Stomach (tissue), 9 donors: ENCODE measurements around the gene RIMBP2. TPM values are rescaled to one million over a fixed set of nuclear protein-coding genes. Genes with fewer than 3 reads are reported as not detected.

Experiments
- DNase-seq, 2 donors: peaks; one replicate each; pipeline versions ENCODE4 v3.0.0 to v3.0.0-alpha.2; 2013 to 2019
- H3K27ac ChIP-seq, 5 donors: fragments of 200-600 bp in 4 of 5; sonication (generic) in 4 of 5; one replicate each; pipeline ENCODE4 v1.5.1; 2013 to 2019; ENCODE audit warnings: mild to moderate bottlenecking in 1 of 5, moderate library complexity in 1 of 5
- H3K27me3 ChIP-seq, 3 donors: fragments of 200-600 bp; sonication (generic); one replicate each; pipeline ENCODE4 v1.5.1; 2017 to 2019; ENCODE audit warnings: mixed run types in 1 of 3
- H3K36me3 ChIP-seq, 4 donors: fragments of 200-600 bp; sonication (generic); 1 replicate in 3 of 4; 2 replicates in 1 of 4; pipeline ENCODE4 v1.5.1; 2016 to 2019
- H3K4me1 ChIP-seq, 4 donors: fragments of 200-600 bp; sonication (generic); one replicate each; pipeline ENCODE4 v1.5.1; 2016 to 2019
- H3K4me3 ChIP-seq, 4 donors: fragments of 200-600 bp; sonication (generic) in 3 of 4; one replicate each; pipeline ENCODE4 v1.5.1; 2016 to 2019; ENCODE audit warnings: mild to moderate bottlenecking in 1 of 4
- H3K9me3 ChIP-seq, 4 donors: fragments of 200-600 bp; sonication (generic); one replicate each; pipeline ENCODE4 v1.5.1; 2016 to 2019
- EP300 ChIP-seq: sonication (generic); formaldehyde crosslinking; IDR thresholded peaks from one replicate; pipeline ENCODE4 v1.6.1; 2017; ENCODE audit warnings: antibody characterized with exemption
- POLR2A ChIP-seq, 4 donors: fragments of 450-650 bp; IDR thresholded peaks; one replicate each; pipeline ENCODE4 v1.6.1; 2016; ENCODE audit warnings: antibody characterized with exemption in 4 of 4, control low read depth in 2 of 4, mild to moderate bottlenecking in 1 of 4, moderate library complexity in 1 of 4
- POLR2AphosphoS5 ChIP-seq, 3 donors: sonication (generic); formaldehyde crosslinking; IDR thresholded peaks; one replicate each; pipeline ENCODE4 v1.6.1; 2016; ENCODE audit warnings: antibody characterized with exemption in 3 of 3
- WGBS, 5 donors: extraction: QIAGEN DNeasy Blood & Tissue Kit in 3 of 5; methylation state at CpG; one replicate each; pipeline versions ENCODE4 v1.1.5 to v1.1.7; 2013 to 2018; 5-methylcytosine and 5-hydroxymethylcytosine counted together
- intact Hi-C: fragments of 100-400 bp; cut with DNase I; formaldehyde crosslinking; loops from one replicate; pipeline ENCODE4 v1.15.1; 2023; ENCODE audit warnings: low total_unique reads
- polyA plus RNA-seq, 3 donors: library from polyadenylated mRNA; stranded (reverse); fragments of 200-250 nt; gene quantifications; one replicate each; pipeline ENCODE4 v1.2.3, GENCODE V29; 2013
- total RNA-seq, 5 donors: library from RNA; depleted of rRNA; stranded (reverse); fragments of >200 nt; gene quantifications; one replicate each; pipeline versions ENCODE4 v1.1.0 to v1.2.3, GENCODE V29; 2014 to 2016
- TF ChIP-seq, protein P1 (sequence below), 7 experiments: fragments of 450-650 bp in 4 of 7; fragments of 200-600 bp in 3 of 7; sonication (generic) in 3 of 7; IDR thresholded peaks; one replicate each; pipeline ENCODE4 v1.5.1; 2016 to 2019; ENCODE audit warnings: antibody characterized with exemption in 7 of 7, control low read depth in 2 of 7, mild to moderate bottlenecking in 1 of 7
- donor health status: healthy with polysubstance abuse.
- donor health status: Bipolar disorder and iron deficiency.
- donor health status: healthy.

Gene RIMBP2
- total and polyA plus RNA-seq, 8 donors = 0.75 to 44.6 (median 5.6) TPM

DNA sequence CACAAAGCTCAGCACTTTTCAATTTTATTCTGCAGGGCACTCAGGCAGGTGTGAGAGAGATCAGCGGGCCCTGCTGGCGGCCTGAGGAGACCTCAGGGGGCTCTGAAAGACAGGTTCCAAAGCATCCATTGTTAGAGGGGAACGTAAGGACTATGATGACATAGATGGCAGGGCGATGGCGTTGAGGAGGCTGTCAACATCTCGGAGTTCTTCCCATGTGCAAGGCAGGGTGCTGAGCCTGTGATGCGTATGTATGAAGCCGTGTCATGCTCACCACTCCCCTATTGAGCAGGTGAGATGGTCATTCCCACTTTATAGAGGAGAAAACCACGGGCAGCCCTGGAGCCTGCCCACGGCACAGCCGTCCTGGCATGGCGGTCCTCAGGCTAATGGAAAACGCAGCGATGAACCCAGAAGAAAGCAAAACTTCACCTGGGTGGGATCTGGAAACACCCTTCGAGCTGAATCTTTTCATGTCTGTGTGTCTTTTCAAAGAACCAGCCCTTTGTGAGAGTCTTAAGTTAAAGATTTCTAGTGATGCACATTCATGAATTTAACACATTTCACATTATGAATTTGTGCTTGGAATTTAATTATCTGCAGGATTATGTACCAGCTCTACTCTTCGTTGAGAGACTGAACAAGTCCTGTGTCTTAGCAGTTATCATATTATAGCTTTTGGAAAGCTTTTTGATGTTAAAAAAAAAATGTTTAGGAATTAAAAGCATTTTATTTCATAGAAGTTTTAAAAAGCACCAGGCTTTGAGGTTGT is 64.7 kb downstream of the RIMBP2 start:
- DNase-seq = no peak
- TF ChIP-seq POLR2AphosphoS5 (IDR thresholded peaks at IDR 0.05) (no peak), POLR2A (IDR thresholded peaks at IDR 0.05) (no peak), EP300 (no peak)
- TF ChIP-seq, protein P1, sequence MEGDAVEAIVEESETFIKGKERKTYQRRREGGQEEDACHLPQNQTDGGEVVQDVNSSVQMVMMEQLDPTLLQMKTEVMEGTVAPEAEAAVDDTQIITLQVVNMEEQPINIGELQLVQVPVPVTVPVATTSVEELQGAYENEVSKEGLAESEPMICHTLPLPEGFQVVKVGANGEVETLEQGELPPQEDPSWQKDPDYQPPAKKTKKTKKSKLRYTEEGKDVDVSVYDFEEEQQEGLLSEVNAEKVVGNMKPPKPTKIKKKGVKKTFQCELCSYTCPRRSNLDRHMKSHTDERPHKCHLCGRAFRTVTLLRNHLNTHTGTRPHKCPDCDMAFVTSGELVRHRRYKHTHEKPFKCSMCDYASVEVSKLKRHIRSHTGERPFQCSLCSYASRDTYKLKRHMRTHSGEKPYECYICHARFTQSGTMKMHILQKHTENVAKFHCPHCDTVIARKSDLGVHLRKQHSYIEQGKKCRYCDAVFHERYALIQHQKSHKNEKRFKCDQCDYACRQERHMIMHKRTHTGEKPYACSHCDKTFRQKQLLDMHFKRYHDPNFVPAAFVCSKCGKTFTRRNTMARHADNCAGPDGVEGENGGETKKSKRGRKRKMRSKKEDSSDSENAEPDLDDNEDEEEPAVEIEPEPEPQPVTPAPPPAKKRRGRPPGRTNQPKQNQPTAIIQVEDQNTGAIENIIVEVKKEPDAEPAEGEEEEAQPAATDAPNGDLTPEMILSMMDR (IDR thresholded peaks at IDR 0.05) = no peak

DNA sequence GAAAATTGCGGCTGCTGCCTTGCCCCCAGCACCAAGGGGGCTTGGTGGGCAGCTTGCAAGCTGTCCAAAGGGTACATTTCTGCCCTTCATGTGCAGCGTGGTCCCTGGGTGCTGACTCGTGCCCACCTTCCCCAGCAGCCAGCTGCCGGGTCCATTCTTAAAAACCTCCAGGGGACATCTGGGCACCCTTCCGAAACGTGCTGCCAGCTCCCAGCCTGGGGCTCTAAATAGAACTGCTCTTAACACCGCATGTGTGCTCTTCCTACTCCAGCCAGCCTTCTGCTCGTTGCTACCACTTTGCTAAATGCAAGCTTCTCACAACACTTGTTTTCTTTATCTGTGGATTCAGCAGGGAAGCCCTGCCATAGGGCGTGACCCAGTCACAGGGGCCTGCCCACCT is 66.0 kb downstream of the RIMBP2 start:
- Histone ChIP-seq H3K9me3 (peaks cover 0 to 15% (median 12%) of the 10 kb centered on the region in 4 donors), H3K4me1 (no peaks in the 10 kb centered on the region), H3K36me3 (no peaks in the 10 kb centered on the region), H3K27ac (no peak overlapping the region), H3K4me3 (no peak overlapping the region), H3K27me3 (peaks cover 0 to 15% (median 0%) of the 10 kb centered on the region in 3 donors)
- no peak for DNase-seq
- TF ChIP-seq POLR2AphosphoS5 (IDR thresholded peaks at IDR 0.05) (no peak), POLR2A (IDR thresholded peaks at IDR 0.05) (no peak), EP300 (no peak)
- TF ChIP-seq, protein P1 (IDR thresholded peaks at IDR 0.05) = no peak
- intact Hi-C loops = no loop called here
- WGBS, 5 donors = 50 to 58% (median 51%) methylated on average over 7 to 9 of the region's 9 CpGs

More for the DNA sequence above, 64.7 kb downstream of the RIMBP2 start:
- Histone ChIP-seq H3K4me3 (no peak overlapping the region), H3K27me3 (peaks cover 0 to 21% (median 0%) of the 10 kb centered on the region in 3 donors), H3K27ac (no peak overlapping the region), H3K9me3 (peaks cover 0 to 15% (median 12%) of the 10 kb centered on the region in 4 donors), H3K36me3 (no peaks in the 10 kb centered on the region), H3K4me1 (no peaks in the 10 kb centered on the region)
- 75 to 86% (median 85%) methylated on average over 16 of the region's 16 CpGs for WGBS, 5 donors
- intact Hi-C loops = no loop called here

DNA sequence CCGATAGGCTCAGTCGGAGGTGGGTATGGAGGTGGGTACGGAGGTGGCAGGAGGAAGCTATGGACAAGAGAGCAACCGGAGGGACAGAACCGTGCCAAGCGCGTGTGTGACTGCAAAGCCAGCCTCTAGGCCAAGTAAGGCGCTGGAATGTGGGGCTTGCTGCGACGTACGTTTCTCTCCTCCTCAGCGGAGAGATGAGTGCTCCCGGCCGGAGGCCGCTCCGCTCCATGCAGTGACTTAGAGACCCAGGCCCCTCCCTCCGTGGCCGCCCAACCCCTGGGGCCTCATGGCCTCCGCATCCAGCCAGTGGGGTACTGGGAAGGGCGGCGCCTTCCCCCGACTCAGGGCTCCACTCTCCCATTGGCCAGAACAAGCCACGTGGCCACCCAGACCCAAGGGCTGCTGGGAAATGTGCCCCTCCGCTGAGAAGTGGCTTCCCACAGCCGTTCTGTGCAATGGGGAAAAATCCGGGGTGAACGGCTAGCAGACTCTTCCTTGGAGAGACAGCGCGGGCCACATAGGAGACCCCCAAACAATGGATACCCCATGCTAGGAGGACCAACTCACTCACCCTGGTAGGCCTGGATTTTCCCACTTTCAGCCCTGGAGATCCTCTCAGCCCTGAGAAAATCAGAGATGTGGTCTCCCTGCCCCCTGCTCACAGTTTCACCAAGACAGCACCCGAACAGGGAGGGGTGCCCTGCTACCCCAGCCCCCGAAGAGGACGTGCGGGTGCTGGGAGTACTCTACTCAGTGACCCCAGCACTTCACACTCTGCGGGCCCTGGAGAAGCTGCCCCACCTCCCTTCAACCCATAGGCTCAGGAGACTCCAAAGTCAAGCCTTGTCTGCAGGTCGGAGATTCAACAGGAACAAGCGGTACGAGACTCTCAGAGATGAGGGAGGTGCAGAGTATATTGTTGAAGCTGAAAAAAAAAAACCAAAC is 66.7 kb downstream of the RIMBP2 start:
- Histone ChIP-seq H3K36me3 (no peaks in the 10 kb centered on the region), H3K4me1 (no peaks in the 10 kb centered on the region), H3K4me3 (no peak overlapping the region), H3K27me3 (peaks cover 0 to 15% (median 0%) of the 10 kb centered on the region in 3 donors), H3K27ac (no peak overlapping the region), H3K9me3 (peaks cover 0 to 13% (median 10%) of the 10 kb centered on the region in 4 donors)
- TF ChIP-seq POLR2AphosphoS5 (IDR thresholded peaks at IDR 0.05) (no peak), POLR2A (IDR thresholded peaks at IDR 0.05) (no peak), EP300 (no peak)
- TF ChIP-seq, protein P1 (IDR thresholded peaks at IDR 0.05) = no peak
- intact Hi-C loops = no loop called here
- no peak for DNase-seq
- 87 to 95% (median 93%) methylated on average over 33 to 37 of the region's 37 CpGs for WGBS, 5 donors

DNA sequence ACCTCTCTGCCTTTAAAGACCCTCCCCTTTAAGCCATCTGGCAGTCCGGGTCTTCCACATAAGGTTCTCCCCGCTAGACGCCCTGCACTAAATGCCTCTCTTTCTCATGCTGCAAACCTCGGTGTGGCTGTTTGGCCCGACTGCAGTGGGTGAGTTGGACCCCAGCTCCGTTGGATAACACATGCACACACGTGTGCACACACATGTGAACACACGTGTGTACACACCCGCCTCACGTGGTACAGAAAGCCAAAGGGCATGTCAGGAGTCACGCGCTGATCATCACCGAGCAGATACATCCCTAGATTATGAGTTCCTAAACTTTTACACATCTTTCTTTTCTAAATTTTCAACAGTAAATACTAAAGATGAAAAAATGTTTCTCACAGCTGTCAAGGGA is 68.3 kb downstream of the RIMBP2 start:
- H3K4me1 ChIP-seq = no peaks in the 10 kb centered on the region
- no peaks in the 10 kb centered on the region for H3K36me3 ChIP-seq
- DNase-seq = no peak
- no peak overlapping the region for H3K4me3 ChIP-seq
- TF ChIP-seq, protein P1 (IDR thresholded peaks at IDR 0.05) = no peak
- TF ChIP-seq EP300 = no peak
- no peak for TF ChIP-seq POLR2AphosphoS5 (IDR thresholded peaks at IDR 0.05)
- no peak for TF ChIP-seq POLR2A (IDR thresholded peaks at IDR 0.05)
- WGBS, 5 donors = 83 to 86% (median 85%) methylated on average over 13 of the region's 13 CpGs
- H3K9me3 ChIP-seq = peaks cover 0 to 2% (median 0%) of the 10 kb centered on the region in 4 donors
- no peak overlapping the region for H3K27ac ChIP-seq
- intact Hi-C loops = no loop called here
- peaks cover 0 to 8% (median 0%) of the 10 kb centered on the region in 3 donors for H3K27me3 ChIP-seq
